KMS-11 (cell line): Measurements from ENCODE around the gene HES3.

Experiments used
- H2AFZ ChIP-seq: fragments of 200-600 bp; sonication (generic); 2 replicates; pipeline ENCODE4 v1.6.1; 2016; ENCODE audit warnings: antibody characterized with exemption, mixed run types, low read depth
- H3K27ac ChIP-seq: fragments of 200-600 bp; sonication (generic); 2 replicates; pipeline ENCODE4 v1.6.1; 2016; ENCODE audit warnings: mild to moderate bottlenecking, mixed run types
- H3K27me3 ChIP-seq: fragments of 200-600 bp; sonication (generic); 2 replicates; pipeline ENCODE4 v1.6.1; 2017; ENCODE audit warnings: mild to moderate bottlenecking, low read depth, mixed run types, moderate library complexity; ENCODE audit not compliant: insufficient read depth
- H3K36me3 ChIP-seq: fragments of 200-600 bp; sonication (generic); 2 replicates; pipeline ENCODE4 v1.6.1; 2017; ENCODE audit warnings: mild to moderate bottlenecking, mixed run types; ENCODE audit not compliant: insufficient read depth
- H3K4me1 ChIP-seq: fragments of 200-600 bp; sonication (generic); 2 replicates; pipeline ENCODE4 v1.6.1; 2016; ENCODE audit warnings: mild to moderate bottlenecking, low read depth, mixed run types; ENCODE audit not compliant: poor library complexity, severe bottlenecking
- H3K4me2 ChIP-seq: fragments of 200-600 bp; sonication (generic); 2 replicates; pipeline ENCODE4 v1.7.0; 2016; ENCODE audit warnings: mild to moderate bottlenecking, mixed run types
- H3K4me3 ChIP-seq: fragments of 200-600 bp; sonication (generic); IDR thresholded peaks from 2 replicates; pipeline ENCODE4 v1.6.1; 2017; ENCODE audit warnings: low read depth, low read length, mixed read lengths; ENCODE audit not compliant: insufficient read depth
- H3K79me2 ChIP-seq: fragments of 200-600 bp; sonication (generic); 2 replicates; pipeline ENCODE4 v1.6.1; 2016; ENCODE audit warnings: low read depth, mixed run types; ENCODE audit not compliant: insufficient read depth
- H3K9ac ChIP-seq: fragments of 200-600 bp; sonication (generic); 2 replicates; pipeline ENCODE4 v1.6.1; 2016; ENCODE audit warnings: mild to moderate bottlenecking, mixed run types
- H4K20me1 ChIP-seq: fragments of 200-600 bp; sonication (generic); 2 replicates; pipeline ENCODE4 v1.6.1; 2016; ENCODE audit warnings: mild to moderate bottlenecking, mixed run types; ENCODE audit not compliant: insufficient read depth
- CTCF ChIP-seq: fragments of 200-600 bp; sonication (generic); conservative IDR thresholded peaks from 2 replicates; pipeline ENCODE4 v1.6.1; 2017; ENCODE audit warnings: low read depth, mild to moderate bottlenecking, antibody characterized with exemption, low read length, moderate library complexity, mixed read lengths

The HES3 gene

GRCh38 chr1:6241107-6241886 lies 2.7 kb upstream of the HES3 start:
- Histone ChIP-seq H3K27me3 (peaks cover 68% of the 10 kb centered on the region), H3K4me1 (peaks cover 8% of the 10 kb centered on the region), H3K79me2 (no peaks in the 10 kb centered on the region), H4K20me1 (no peaks in the 10 kb centered on the region), H3K9ac (no peak overlapping the region), H2AFZ (no peak overlapping the region), H3K36me3 (no peaks in the 10 kb centered on the region), H3K4me2 (no peak overlapping the region), H3K27ac (no peak overlapping the region), H3K4me3 (no peak overlapping the region)
- TF ChIP-seq CTCF: no peak

DNA sequence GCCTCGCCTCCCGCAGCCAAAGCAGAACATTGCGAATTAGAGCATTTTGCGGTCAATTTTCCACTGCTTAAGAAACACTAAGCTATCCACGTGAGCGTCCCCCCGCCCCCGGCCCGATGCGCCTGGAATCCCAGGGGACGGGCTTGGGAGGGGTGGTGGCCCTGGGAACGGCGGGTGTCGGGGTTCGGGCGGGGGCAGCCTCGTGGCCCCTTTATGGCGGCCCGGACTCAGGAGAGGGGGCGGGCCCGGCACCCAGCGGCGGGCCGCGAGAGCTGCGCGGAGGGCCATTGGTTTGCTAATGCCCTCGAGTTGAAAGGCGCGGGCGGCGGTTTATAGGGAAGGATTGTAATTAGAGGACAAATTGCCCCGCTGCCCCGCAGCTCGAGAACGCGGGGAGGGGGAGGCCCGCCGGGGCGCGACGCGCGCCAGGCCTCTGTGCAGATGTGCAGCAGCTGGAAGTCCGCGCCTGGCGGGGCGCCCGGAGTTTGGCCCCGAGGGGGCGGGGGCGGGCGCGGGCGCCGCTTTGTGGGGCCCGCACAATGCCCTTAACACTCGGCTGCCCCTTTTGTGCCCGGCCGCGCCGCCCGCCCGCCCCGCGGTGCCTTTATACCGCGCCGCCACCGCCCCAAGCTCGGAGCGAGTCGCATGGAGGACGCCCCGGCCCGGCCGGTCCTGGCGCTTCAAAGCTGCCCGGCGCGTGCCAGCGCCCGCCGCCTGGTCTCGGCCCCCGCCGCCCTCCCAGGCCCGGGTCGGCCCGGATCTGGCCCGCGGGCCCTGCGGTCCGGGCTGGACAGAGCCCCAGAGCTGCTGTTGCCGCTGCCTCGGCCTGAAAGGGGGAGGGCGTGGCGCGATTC lies 1.9 kb upstream of the HES3 start:
- Histone ChIP-seq H3K79me2 (no peaks in the 10 kb centered on the region), H4K20me1 (no peaks in the 10 kb centered on the region), H3K27ac (no peak overlapping the region), H3K36me3 (no peaks in the 10 kb centered on the region), H3K4me2 (no peak overlapping the region), H3K4me1 (peaks cover 11% of the 10 kb centered on the region), H3K4me3 (no peak overlapping the region), H3K9ac (no peak overlapping the region), H2AFZ (no peak overlapping the region), H3K27me3 (peaks cover 71% of the 10 kb centered on the region)
- no peak for TF ChIP-seq CTCF

DNA sequence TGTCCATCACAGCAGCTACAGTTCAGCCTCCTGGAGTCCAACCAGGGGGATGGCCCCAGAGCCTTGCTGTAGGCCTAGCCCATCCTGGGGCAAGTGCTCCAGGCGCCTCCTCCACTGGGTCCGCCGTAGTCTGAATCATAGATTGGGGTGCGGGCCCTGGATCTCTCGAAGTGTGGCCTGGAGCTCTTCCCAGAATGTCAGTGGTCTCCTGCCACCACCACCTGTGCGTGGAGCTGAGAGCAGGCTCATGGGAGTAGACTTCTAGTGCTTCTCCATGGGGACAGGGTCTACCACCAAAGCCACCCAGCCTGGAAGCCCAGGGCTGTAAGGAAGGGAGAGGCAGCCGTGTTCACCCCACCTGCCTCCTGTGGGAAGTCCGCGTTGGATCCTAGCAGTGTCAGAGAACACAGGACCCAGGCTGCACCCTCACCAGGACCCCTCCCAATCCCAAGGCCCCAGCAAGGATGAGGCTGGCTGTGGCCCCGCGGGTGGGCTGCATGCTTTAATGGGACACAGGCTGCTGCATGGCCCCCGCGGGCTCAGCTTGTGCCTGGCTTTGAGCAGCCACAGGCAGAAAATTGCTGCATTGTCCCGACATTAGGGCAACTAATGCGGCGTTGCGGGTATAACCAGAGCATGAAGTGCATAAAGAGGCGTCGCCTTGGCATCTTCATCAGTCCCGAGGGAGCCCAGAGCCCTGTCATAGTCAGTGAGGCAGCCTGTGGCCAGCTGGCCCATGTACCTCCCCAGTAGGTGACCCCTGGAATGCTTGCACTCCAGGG lies 735 bp upstream of the HES3 start:
- Histone ChIP-seq H3K27ac (no peak overlapping the region), H4K20me1 (no peaks in the 10 kb centered on the region), H3K9ac (no peak overlapping the region), H3K4me3 (no peak overlapping the region), H3K4me1 (peaks cover 11% of the 10 kb centered on the region), H3K79me2 (no peaks in the 10 kb centered on the region), H3K27me3 (peaks cover 73% of the 10 kb centered on the region), H2AFZ (no peak overlapping the region), H3K36me3 (no peaks in the 10 kb centered on the region), H3K4me2 (no peak overlapping the region)
- TF ChIP-seq CTCF: no peak

- TF ChIP-seq CTCF: no peak
- no peaks in the 10 kb centered on the region for H3K36me3 ChIP-seq
- H3K27ac ChIP-seq: no peak overlapping the region
- no peak overlapping the region for H3K4me3 ChIP-seq
- peaks cover 11% of the 10 kb centered on the region for H3K4me1 ChIP-seq
- H3K9ac ChIP-seq: no peak overlapping the region
- peaks cover 67% of the 10 kb centered on the region for H3K27me3 ChIP-seq
- no peak overlapping the region for H3K4me2 ChIP-seq
- no peaks in the 10 kb centered on the region for H3K79me2 ChIP-seq
- H4K20me1 ChIP-seq: no peaks in the 10 kb centered on the region
- no peak overlapping the region for H2AFZ ChIP-seq
These were observed 546 bp downstream of the HES3 start for GRCh38 chr1:6244401-6245049.
